Activated CD8-positive, alpha-beta T cell treated with anti-CD3 and anti-CD28 coated beads, Interleukin-2, amount 10 ng/mL, durations not matched to agents 7 days and 5 days (primary cell): ENCODE results near the gene SEMA3F. TPM values are rescaled to one million over a fixed set of nuclear protein-coding genes. Genes with fewer than 3 reads are reported as not detected.

Source experiments
- ATAC-seq: fragments of 150-1000 bp; cut with Tn5 transposase; one replicate; pipeline ENCODE4 v1.10.0; 2021; ENCODE audit warnings: moderate library complexity
- CTCF ChIA-PET: fragments of 350-600 bp; sonication (Branson Sonifier 250); formaldehyde crosslinking; loops from one replicate; lab custom pipeline; 2021; ENCODE audit warnings: antibody characterized with exemption; lab: Charles Lee
- POLR2A ChIA-PET: fragments of 350-600 bp; sonication (Branson Sonifier 250); formaldehyde crosslinking; loops from one replicate; lab custom pipeline; 2021; ENCODE audit warnings: antibody characterized with exemption; lab: Charles Lee
- DNase-seq: peaks from one replicate; pipeline ENCODE4 v3.0.0-alpha.2; 2020
- H3K27ac Mint-ChIP-seq: one replicate; pipeline ENCODE4 v1.8.0; 2021; ENCODE audit warnings: mild to moderate bottlenecking, mixed read lengths
- H3K27me3 Mint-ChIP-seq: one replicate; pipeline ENCODE4 v1.8.0; 2021; ENCODE audit warnings: low read depth, mixed read lengths
- H3K36me3 Mint-ChIP-seq: one replicate; pipeline ENCODE4 v1.8.0; 2021; ENCODE audit warnings: low read depth, mixed read lengths
- H3K4me1 Mint-ChIP-seq: one replicate; pipeline ENCODE4 v1.8.0; 2021; ENCODE audit warnings: low read depth, mixed read lengths
- H3K4me3 Mint-ChIP-seq: one replicate; pipeline ENCODE4 v1.8.0; 2021; ENCODE audit warnings: mild to moderate bottlenecking, mixed read lengths
- H3K9me3 Mint-ChIP-seq: one replicate; pipeline ENCODE4 v1.8.0; 2022; ENCODE audit warnings: mixed read lengths; ENCODE audit not compliant: insufficient read depth
- total RNA-seq, 2 experiments: library from RNA; stranded (reverse); gene quantifications; one replicate each; pipeline ENCODE4 v1.2.3, GENCODE V29; 2021

The SEMA3F gene
- total RNA-seq, 2 experiments from 2014 or later, result not detected

DNA sequence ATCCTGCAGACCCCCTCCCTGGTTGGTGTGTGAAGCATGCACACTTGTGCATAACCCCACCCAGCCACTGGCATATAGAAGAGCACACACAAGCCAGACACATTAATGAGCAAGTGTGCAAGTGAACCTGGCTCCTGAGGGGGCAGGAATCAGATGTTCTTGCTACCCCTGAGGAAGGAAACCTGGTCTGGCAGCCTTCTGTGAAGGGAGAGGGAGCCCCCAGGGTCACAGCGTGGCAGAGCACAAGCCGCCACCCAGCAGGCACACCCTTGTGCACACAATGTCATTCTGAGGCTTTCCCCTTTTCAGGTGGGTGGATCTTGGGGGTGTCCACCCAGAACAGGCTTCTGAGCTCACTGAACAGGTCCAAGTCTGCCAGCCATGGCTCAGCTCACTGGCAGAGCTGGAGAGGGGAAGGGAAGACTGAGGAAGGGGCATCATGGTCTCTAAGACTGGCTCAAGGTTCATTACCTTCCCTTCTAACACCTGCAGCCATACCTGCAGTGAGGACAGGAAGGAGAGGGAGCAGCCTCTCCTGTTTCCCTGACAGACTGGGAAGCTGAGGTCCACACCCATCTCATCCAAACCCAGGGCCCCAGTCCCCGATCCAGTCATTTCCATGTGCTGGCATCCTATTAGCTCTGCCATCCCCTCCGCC is 31.6 kb upstream of the SEMA3F start:
- H3K27me3 Mint-ChIP-seq, result no peaks in the 10 kb centered on the region
- no peak for DNase-seq
- peaks cover 14% of the 10 kb centered on the region for H3K36me3 Mint-ChIP-seq
- no peaks in the 10 kb centered on the region for H3K9me3 Mint-ChIP-seq
- H3K27ac Mint-ChIP-seq, result no peak overlapping the region
- no peak for ATAC-seq
- POLR2A ChIA-PET, result interaction anchor here (0.9 kb wide), 1 partner anchor 16 kb away, joined by 3 read pairs; no protein-coding TSS in a partner anchor
- CTCF ChIA-PET, result interaction anchor here (1.0 to 1.5 kb wide), 2 partner anchors 19 to 102 kb away, joined by 3 read pairs; no protein-coding TSS in a partner anchor
- no peaks in the 10 kb centered on the region for H3K4me1 Mint-ChIP-seq
- no peak overlapping the region for H3K4me3 Mint-ChIP-seq

GRCh38 chr3:50124052-50124799 is 30.9 kb upstream of the SEMA3F start:
- ATAC-seq (no peak), DNase-seq (no peak)
- no peaks in the 10 kb centered on the region for H3K9me3 Mint-ChIP-seq
- peaks cover 9% of the 10 kb centered on the region for H3K36me3 Mint-ChIP-seq
- no peak overlapping the region for H3K27ac Mint-ChIP-seq
- no peaks in the 10 kb centered on the region for H3K27me3 Mint-ChIP-seq
- ChIA-PET POLR2A (interaction anchor here (0.9 kb wide), 1 partner anchor 16 kb away, joined by 3 read pairs; no protein-coding TSS in a partner anchor), CTCF (interaction anchor here (1.0 to 1.5 kb wide), 2 partner anchors 20 to 102 kb away, joined by 3 read pairs; no protein-coding TSS in a partner anchor)
- H3K4me3 Mint-ChIP-seq, result no peak overlapping the region
- no peaks in the 10 kb centered on the region for H3K4me1 Mint-ChIP-seq

- CTCF ChIA-PET, result no interaction called here
- H3K27me3 Mint-ChIP-seq, result no peaks in the 10 kb centered on the region
- H3K4me1 Mint-ChIP-seq, result no peaks in the 10 kb centered on the region
Observed at GRCh38 chr3:50124800-50125178, 30.3 kb upstream of the SEMA3F start.

DNA sequence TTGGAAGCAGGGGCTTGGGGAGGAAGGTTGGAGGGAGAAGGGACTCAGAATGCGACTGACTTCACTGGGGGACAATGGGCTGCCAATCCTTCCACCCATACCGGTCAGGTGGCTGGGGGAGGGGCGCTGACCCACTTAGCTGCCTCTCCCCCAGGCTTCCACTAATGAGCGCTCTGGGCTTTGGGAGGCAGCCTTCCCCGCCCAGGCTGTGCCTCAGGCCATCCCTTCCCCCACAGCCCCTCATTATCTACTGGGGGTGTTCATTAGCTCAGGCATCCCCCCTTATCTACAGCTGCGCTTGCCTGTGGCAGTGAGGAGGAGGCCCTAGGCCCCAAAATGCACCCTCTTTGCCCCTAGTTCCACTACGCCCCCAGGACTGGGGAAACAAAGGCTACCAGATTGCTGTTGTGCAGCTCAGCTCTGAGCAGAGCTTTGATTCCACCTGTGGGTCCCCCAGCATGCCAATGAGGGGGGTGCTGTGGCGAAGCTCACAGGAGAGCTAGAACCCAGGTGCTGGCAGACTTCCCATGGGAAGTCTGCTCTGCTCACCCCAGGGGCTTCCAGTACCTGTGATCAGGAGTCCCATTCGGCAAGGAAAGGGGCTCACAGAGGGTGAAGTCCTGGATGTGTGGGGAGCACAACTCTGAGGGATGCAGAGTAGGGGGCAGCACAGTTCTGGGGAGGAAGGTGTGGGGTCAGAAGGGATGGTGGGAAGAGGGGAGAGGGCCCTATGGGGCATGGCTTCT is 29.4 kb upstream of the SEMA3F start:
- Mint-ChIP-seq H3K27me3 (no peaks in the 10 kb centered on the region), H3K4me1 (no peaks in the 10 kb centered on the region), H3K36me3 (peaks cover 2% of the 10 kb centered on the region), H3K27ac (peak overlapping the region; percentile 25), H3K9me3 (no peaks in the 10 kb centered on the region), H3K4me3 (no peak overlapping the region)
- no peak for DNase-seq
- CTCF ChIA-PET, result no interaction called here
- POLR2A ChIA-PET, result no interaction called here
- ATAC-seq, result no peak

More at GRCh38 chr3:50124800-50125178, 30.3 kb upstream of the SEMA3F start:
- H3K4me3 Mint-ChIP-seq, result no peak overlapping the region
- DNase-seq, result no peak
- H3K9me3 Mint-ChIP-seq, result no peaks in the 10 kb centered on the region
- peaks cover 8% of the 10 kb centered on the region for H3K36me3 Mint-ChIP-seq
- ATAC-seq, result no peak
- POLR2A ChIA-PET, result no interaction called here
- H3K27ac Mint-ChIP-seq, result no peak overlapping the region

- ChIA-PET CTCF (no interaction called here), POLR2A (no interaction called here)
- no peaks in the 10 kb centered on the region for H3K9me3 Mint-ChIP-seq
- no peak for ATAC-seq
- peak overlapping the region; percentile 25 for H3K27ac Mint-ChIP-seq
- H3K4me1 Mint-ChIP-seq, result no peaks in the 10 kb centered on the region
- H3K36me3 Mint-ChIP-seq, result no peaks in the 10 kb centered on the region
- no peaks in the 10 kb centered on the region for H3K27me3 Mint-ChIP-seq
- no peak for DNase-seq
- no peak overlapping the region for H3K4me3 Mint-ChIP-seq
Observed at GRCh38 chr3:50126287-50127211, 28.6 kb upstream of the SEMA3F start.

GRCh38 chr3:50127251-50127691 is 27.9 kb upstream of the SEMA3F start:
- ATAC-seq (no peak), DNase-seq (no peak)
- H3K4me1 Mint-ChIP-seq, result no peaks in the 10 kb centered on the region
- ChIA-PET CTCF (no interaction called here), POLR2A (no interaction called here)
- no peak overlapping the region for H3K27ac Mint-ChIP-seq
- no peaks in the 10 kb centered on the region for H3K27me3 Mint-ChIP-seq
- H3K36me3 Mint-ChIP-seq, result no peaks in the 10 kb centered on the region
- no peak overlapping the region for H3K4me3 Mint-ChIP-seq
- H3K9me3 Mint-ChIP-seq, result no peaks in the 10 kb centered on the region

- Mint-ChIP-seq H3K4me1 (no peaks in the 10 kb centered on the region), H3K4me3 (no peak overlapping the region), H3K27me3 (no peaks in the 10 kb centered on the region), H3K27ac (no peak overlapping the region), H3K9me3 (no peaks in the 10 kb centered on the region), H3K36me3 (no peaks in the 10 kb centered on the region)
- CTCF ChIA-PET, result no interaction called here
- POLR2A ChIA-PET, result no interaction called here
- no peak for ATAC-seq
- DNase-seq, result no peak
Observed at GRCh38 chr3:50128001-50128400, 27.1 kb upstream of the SEMA3F start.

DNA sequence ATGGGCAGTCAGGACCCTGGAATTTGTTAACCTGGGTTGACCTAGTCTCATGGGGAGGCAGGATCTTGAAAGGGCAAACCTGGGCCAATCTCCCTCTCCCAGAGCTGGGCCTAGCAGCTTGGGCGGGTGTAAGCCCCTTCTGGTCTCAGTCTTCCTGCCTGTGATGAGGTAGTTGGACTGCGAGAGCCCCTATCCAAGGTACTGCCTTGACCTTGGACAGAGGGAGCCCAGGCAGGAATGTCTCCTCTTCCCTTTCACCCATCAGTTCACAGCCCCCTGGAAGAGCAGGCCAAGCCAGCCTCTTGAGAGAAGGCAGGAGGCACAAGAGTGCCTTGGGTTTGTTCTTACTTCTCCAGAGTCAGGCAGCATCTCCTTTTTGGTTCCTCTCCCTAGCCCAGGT is 24.7 kb upstream of the SEMA3F start:
- no peak overlapping the region for H3K4me3 Mint-ChIP-seq
- POLR2A ChIA-PET, result no interaction called here
- ATAC-seq, result no peak

DNA sequence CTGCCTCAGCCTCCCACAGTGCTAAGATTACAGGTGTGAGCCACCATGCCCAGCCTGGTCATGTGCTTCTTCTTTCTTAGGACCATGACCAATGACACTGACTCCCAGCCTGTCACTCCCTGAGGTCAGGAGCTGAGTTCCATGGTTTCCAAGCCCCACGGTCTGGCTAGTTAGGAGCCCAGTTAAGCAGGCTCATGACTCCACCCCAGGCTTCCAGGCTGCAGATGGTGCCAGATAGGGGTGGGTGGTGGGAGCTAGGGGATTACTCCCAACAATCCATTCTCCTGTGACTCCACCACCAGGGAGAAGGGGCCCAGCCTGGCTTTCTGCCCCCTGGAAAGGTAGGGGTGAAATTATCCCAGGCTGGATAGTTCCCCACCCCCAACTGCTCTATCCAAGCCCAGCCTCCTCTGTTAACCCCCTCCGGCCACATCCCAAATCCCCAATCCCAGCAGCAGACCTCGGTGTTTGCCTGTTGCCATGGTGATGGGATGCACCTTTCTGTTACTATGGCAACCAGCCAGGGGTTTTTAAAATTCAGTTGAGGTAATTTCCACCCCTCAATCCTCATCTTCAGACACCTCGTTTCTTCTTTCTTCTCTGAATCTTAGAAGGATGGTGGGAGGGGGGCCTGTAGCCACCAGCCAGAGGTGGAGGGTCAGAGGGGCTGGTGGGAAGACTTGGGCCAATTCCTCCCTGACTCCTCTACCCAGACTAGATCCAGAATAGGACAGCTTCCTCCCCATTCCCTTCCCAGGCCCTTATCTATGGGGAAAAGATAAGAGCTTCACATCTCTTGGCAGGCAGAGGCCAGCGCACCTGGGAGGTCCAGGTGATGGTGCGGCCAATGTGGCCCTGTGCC is 22.5 kb upstream of the SEMA3F start:
- ChIA-PET POLR2A (no interaction called here), CTCF (no interaction called here)
- DNase-seq, result no peak

More for the DNA sequence above, 24.7 kb upstream of the SEMA3F start:
- CTCF ChIA-PET, result interaction anchor here (2.6 kb wide), 1 partner anchor 10 kb away, joined by 8 read pairs; no protein-coding TSS in a partner anchor
- no peak for DNase-seq
- Mint-ChIP-seq H3K9me3 (no peaks in the 10 kb centered on the region), H3K4me1 (no peaks in the 10 kb centered on the region), H3K36me3 (no peaks in the 10 kb centered on the region), H3K27me3 (no peaks in the 10 kb centered on the region), H3K27ac (no peak overlapping the region)

DNA sequence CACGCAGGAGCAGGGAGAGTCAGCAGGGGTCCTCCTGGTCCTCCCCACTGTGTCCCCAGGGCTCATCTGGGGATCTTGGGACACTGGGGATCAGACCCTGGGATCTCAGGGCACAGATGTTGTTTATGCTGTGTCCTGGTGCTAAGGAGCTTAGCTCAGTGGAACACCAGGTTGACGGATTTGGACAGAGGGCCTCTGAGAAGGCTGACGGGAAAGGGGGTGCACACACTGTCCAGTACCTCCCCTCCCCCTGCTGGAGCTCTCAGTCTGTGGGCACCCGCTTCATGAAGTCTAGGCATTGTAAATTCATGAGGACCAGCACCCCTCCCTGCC is 21.9 kb upstream of the SEMA3F start:
- H3K36me3 Mint-ChIP-seq, result no peaks in the 10 kb centered on the region
- DNase-seq (no peak), ATAC-seq (no peak)
- H3K4me1 Mint-ChIP-seq, result peaks cover 3% of the 10 kb centered on the region
- POLR2A ChIA-PET, result no interaction called here
- H3K27ac Mint-ChIP-seq, result no peak overlapping the region
- CTCF ChIA-PET, result no interaction called here
- no peaks in the 10 kb centered on the region for H3K27me3 Mint-ChIP-seq
- H3K4me3 Mint-ChIP-seq, result no peak overlapping the region
- H3K9me3 Mint-ChIP-seq, result no peaks in the 10 kb centered on the region

More for the DNA sequence above, 22.5 kb upstream of the SEMA3F start:
- Mint-ChIP-seq H3K27ac (no peak overlapping the region), H3K9me3 (no peaks in the 10 kb centered on the region), H3K36me3 (no peaks in the 10 kb centered on the region), H3K27me3 (no peaks in the 10 kb centered on the region), H3K4me1 (no peaks in the 10 kb centered on the region), H3K4me3 (no peak overlapping the region)
- no peak for ATAC-seq
